GM19468 (cell line): ENCODE results near the gene SLC2A10.

Experiments used
- ATAC-seq: cut with Tn5 transposase; IDR thresholded peaks from one replicate; pipeline ENCODE4 v1.9.1; 2021; ENCODE audit warnings: mild to moderate bottlenecking, moderate library complexity, moderate number of reproducible peaks; ENCODE audit not compliant: unreplicated experiment; ENCODE audit errors: extremely low read depth

Gene SLC2A10

DNA sequence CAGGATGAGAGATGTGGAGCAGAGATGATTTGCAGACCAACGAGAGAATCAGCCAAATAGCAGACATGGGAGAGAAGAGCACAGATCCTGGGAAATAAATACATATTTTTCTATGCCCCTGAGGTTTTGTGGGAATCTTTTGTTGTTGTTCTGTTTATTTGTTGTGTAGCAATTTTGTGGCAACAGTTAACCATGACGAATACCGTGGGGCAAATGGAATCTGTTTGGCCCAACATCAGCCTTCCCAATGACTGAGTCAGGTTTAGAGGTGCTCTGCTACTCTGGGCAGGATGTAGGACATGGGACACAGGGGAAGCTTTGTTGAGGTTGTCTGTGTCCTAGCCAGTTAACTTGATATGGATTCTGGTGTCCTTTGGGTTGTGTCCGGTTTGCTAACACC, 7.9 kb upstream of the SLC2A10 start:
- ATAC-seq: no peak

DNA sequence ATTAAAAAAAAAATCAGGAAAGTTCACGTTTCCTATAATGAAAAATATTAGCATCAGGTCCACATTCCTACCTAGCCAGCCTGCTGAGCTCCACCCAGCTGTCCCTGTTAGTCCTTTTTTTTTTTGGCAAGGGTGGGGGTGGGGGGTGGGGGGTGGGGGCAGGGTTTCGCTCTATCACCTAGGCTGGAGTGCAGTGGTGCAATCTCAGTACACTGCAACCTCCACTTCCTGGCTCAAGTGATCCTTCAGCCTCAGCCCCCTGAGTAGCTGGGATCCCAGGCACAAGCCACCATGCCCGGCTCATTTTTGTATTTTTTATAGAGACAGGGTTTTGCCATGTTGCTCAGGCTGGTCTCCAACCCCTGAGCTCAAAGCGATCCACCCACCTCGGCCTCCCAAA, 7.5 kb upstream of the SLC2A10 start:
- no peak for ATAC-seq

DNA sequence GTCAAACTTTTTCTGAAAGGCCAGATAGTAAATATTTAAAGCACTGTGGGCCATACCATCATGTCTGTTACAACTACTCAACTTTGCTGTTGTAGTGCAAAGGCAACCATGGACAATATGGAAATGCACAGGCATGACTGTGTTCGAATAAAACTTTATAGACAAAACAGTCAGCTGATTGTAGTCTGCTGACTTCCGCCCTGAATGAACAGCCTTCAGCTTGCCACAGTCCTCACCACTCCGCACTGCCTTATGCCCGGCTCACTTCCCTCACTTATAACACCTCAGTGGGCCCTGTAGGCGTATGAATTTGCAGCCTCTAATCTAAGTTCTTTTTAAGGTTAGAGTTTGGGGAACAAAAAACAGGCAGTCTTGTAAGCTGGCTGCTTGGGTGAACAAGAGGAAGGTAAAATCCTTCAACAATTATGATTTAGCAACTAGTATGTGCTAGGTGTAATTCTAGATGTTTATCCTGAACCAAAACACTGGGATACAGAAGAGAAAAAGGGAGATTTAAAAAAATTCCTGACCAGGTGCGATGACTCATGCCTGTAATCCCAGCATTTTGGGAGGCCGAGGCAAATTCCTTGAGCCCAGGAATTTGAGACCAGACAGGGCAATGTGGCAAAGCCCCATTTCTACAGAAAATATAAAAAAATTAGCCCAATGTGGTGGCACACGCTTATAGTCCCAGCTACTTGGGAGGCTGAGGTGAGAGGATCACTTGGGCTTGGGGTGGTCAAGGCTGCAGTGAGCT, 6.8 kb upstream of the SLC2A10 start:
- ATAC-seq: no peak

DNA sequence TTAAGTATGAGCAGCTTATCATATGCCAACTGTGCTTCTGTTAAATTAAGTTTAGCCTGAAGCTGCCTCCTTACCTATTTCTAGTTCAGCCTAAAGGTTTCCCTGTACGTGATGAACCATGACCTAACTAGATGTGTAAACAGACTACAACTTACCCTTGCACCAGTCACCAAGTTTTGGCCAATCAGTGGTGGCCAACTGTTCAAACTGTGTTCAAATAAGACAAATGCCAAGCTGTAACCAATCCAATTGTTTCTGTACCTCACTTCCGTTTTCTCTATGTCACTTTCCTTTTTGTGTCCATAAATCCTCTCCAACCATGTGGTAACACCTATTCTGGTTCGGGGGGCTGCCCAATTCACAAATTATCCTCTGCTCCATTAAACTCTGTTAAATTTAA, 6.0 kb upstream of the SLC2A10 start:
- ATAC-seq: no peak

DNA sequence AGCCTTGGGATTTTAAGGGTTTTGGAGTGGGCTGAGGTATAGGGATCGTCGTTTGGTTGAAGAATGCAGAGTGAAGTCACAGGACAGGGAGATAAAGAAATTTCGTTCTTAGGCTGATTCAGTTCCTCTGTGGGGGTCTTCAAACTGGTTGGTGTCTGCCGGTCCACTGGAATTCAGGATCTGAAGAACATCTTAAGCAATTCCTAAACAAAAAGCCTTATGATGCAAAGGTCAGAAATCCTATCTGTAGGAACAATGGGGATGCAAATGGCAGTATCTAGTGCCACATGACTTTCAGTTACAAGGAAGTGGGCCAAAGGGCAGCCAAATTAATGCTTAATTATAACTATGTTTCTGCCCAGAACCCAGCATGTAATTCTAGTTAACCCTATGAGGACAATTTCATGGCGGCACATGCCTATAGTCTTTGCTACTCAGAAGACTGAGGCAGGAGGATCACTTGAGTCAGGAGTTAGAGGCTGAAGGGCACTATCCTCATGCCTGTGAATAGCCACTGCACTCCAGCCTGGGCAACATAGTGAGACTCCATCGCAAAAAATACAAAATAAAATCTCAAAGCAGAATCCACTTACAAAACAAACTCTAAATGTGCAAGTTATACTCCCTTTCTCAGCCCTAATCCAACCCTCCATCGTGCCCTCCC, 4.6 kb upstream of the SLC2A10 start:
- no peak for ATAC-seq

DNA sequence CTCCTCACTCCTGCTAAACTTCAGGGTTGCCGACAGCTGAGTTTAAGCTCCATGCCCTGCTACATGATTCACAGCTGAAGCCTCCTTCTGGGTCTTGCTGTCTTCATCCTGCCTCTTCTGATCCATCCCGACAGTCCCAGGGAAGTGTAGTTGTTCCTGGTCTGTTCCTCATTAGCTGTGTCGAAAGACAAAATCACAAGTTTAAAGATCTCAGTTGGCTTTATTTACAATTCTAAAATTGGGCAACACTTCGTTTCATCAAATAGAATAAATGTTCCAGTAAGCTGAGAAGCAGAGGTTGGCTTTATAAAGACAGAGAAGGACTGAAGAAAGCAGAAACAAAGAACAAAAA, 4.1 kb upstream of the SLC2A10 start:
- ATAC-seq: no peak

DNA sequence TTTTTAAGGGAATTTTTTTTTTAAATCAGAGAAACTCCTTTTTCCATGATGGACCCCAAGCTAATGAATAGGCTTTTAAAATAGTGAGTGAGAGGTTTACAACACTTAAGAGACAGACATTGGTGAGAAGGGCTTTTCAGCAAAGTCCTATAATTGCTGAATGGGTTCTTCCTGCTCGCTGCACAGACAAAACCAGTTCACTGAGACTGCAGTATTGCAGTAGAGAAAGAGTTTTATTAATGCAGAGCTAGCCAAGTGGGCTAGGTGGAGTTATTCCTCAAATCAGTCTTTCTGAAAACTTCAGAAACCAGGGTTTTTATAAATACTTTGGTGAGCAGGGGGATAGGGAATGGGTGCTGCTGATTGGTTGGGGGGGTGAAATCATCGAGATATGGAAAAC, 3.2 kb upstream of the SLC2A10 start:
- ATAC-seq: no peak

DNA sequence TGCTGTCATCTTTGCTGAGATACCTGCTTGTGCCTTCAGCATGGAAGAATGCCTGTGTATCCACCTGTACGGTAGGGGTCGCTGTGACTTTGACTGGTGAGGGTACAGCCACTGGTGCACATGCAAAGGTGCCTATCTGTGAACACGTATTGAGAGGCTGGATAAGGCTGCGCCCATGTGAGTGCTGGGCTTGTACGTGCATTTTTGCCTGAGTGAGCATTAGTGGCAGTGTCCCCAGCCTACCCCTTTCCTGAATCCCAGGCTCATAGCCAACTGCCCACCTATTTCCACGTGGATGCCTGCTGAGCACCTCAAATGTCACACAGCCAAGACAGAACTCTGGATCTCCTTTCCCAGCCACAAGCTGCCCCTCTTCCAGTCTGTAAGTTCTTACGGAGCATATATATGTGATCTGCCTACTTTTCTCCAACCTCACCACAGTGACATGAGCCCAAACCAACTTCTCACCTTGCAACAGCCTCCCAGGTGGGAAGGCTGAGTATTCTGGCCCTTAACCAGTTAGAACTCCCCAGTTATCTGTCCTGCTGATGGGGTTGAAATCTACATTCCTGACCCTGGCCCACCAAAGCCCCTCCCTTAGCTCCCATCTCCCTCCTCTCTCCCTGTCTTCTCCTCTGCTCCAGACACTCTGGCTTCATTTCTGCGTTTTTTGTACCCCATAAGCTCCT, 1.1 kb upstream of the SLC2A10 start:
- ATAC-seq: no peak

DNA sequence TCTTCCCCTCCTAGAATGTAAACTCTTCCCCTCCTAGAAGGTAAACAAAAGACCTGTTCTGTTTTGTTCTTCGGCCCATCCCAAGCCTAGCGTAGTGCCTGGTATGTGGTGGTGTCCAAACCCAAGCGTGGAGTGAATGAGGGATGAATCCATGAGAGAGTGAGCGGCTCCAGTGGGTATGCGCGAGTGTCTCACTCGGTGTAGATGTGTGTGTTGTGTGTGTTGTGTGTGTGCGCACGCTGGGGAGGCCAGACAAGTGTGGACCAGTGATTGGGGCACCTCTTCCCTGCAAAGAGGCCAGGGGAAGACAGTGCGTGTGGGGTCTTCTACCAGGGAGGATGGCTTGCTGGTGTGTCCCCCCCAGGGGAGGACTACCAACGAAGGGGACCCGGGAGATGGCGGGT, 392 bp upstream of the SLC2A10 start:
- ATAC-seq: no peak

DNA sequence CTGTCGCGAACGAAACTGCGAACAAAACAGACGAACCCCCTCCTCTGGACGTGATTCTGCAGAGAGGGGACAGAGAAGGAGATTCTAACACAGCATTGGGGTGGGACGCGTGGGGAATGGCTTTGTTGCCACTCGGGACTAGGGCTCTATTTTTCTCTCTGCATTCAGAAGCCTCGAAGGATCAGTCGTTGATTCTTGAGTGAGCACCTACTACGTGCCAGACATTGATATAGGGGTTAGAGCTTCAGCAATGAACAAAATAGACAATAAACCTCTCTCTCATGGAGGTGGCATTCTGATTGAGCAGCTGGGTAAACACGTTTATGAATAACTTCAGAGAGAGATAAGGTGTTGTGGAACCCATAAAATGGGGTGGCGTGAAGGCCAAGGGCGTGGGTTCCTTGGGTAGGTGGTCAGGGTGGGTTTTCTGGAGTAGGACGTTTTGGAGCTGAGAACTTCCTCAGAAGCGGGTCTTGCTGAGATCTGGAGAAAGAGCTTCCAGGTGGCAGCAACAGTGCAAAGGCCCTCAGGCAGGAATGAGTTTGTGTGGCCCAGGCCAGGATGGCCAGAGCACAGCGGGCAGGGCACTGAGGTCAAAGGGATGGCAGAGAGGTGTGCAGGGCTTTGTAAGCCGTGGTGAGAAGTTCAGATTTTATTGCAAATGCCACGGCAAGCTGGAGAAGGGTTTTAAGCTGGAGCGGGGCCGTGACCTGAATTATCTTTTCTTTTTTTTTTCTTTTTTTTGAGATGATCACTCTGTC, 884 bp downstream of the SLC2A10 start:
- ATAC-seq: no peak

DNA sequence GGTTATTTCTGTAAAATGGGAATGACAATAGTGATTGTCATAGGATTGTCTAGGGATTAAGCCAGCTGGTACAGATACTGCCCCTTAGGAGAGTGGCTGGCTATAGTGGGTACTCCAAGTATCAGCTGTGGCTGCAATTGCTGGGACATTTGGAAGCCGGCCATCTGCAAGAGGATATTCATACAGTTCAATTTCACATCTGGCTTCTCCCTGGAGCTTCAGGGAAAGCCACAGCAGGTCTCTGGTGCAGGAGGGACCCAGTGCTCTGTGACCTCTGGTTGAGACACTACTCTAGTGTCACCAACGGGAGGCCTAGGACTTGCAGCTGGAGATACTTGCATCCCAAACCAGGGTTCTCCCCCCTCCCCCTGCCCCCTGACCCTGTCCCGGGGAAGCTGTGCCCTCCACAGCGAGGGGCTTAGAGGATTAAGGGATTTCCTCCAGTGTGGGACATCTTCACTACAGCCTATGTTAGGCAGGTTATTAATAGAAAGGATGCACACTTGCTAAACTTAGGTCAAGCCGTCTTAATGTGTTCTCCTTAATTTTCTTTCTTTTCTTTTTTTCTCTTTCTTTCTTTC, 2.7 kb downstream of the SLC2A10 start:
- ATAC-seq: no peak

DNA sequence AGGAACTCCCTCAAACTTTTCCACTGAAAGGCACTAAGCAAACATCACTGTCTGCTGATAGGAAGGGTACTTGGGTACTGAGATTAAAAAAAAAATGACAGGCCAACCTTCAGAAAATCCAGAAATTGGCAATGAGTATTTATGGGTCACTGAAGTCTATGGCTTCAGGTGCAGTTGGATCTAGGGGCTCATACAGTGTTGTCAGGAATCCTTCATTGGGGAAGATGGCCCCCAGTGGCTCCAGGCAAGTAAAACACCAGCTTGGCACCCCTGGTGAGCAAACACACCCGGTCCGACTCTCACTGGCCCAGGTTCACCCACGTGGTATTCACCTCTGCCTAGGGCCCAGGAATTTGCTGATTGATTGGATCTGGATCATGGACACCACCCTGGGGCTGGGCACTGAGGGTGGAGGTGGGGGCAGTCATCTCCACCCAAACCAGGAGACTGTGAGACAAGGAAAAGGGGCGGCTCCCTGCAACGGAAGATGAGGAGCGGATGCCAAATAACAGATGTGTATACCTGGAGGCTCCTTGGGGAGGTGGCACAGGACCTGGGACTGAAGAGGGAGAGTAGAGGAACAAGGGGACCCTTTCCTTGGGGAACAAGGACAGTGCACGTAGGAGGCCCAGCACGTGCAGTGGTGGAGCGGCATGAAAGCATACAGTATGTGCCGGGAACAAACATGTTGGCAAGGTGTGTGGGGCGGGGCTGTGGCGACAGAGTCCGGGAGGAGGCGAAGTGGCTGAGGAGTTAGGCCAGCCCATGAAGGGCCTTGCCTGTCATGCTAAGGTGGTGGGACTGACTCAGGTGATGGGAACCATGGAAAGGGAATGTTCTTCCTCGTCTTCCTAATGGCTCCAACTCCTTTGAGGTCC, 4.7 kb downstream of the SLC2A10 start:
- ATAC-seq: no peak

DNA sequence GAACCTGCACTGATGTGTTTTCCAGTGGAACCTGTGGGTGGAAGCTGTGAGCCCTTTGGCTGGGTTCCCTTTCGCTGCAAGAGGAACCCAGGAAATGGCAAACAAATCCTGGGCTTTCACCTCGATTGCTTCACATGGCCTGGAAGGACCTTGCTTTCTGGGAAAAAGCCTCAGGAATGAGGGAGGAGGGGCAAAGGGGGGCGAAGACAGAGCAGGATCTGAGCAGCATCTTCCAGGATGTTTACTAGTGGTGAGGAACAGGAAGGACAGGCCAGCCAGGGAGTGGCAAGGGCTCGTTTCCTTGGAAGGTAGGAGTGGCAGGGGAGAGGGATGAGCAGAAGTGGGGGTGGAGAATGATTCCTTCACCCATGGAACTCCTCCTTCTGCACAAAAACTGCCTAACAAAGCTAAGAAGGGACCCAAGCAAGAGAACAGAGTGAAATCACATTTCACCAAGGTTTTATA, 5.9 kb downstream of the SLC2A10 start:
- no peak for ATAC-seq

DNA sequence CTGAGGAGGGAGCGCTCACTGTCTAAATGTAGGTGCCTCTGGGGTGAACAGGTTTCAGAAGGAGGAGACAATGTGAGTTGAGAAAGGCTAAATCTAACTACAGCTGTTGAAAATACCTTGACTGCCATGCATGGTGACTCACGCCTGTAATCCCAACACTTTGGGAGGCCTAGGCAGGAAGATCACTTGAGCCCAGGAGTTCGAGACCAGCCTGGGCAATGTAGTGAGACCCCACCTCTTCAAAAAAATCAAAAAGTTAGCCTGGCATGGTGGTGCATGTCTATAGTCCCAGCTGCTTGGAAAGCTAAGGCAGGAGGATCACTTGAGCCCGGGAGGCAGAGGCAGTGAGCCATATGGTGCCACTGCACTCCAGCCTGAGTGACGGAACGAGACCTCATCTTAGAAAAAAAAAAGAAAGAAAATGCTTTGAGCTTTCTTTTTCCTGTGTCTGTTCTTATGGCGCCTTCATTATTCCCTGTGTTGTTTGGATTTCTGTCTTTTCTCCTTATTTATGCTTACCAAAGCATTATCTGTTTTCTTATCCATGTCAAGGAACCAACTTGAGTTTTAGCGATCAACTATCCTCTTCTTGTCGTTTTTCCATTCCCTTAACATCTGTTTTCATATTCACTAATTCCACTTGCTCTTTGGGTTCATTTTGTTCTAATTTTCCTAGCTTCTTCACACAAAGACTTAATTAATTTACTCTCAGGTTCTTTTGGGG, 8.5 kb downstream of the SLC2A10 start:
- ATAC-seq: no peak

DNA sequence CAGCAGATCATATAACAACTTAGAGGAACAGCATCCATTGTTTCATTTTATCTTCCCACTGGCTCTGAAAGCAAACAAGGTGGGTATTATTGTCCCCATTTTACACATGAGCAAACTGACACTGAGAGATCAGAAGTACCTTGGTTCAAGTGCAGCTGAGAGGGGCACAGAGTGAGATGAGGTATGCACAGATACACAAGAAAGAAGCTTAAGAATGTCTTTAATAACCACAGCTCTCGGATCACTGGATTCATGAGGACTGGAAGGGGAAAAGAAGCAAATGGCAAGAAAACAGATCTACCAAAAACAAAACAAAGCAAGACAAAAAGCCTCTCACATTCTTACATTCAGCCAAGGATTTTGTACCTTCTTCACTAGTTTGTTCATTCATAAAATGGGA, 10.6 kb downstream of the SLC2A10 start:
- no peak for ATAC-seq

DNA sequence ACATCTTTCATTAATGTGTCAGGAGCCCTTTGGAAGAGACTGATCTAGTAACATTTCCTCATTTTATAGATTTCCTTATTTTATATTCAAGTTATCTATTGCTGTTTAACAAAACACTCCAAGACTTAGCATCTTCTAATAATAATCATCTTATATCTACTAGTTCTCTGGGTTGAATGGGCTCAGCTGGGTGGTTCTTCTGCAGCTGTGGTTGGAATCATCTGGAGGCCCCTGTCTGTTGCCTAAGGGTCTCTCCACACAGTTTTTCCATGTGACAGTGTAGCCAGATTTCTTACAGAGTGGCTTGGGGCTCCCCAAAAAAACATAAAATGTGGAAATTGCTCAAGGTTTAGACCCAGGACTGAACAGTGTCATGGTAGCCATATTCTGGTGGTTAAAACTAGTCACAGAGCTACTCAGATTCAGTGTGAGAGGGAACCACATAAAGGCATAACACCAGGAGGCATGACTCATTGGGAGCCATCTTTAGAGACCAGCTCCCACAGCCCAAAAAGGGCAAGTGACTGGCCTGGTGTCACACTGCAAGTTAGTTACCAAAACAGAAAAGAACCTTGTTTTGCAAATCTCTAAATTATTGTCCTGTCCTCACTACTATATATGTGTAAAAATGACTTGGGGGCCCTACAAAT, 11.5 kb downstream of the SLC2A10 start:
- ATAC-seq: no peak

DNA sequence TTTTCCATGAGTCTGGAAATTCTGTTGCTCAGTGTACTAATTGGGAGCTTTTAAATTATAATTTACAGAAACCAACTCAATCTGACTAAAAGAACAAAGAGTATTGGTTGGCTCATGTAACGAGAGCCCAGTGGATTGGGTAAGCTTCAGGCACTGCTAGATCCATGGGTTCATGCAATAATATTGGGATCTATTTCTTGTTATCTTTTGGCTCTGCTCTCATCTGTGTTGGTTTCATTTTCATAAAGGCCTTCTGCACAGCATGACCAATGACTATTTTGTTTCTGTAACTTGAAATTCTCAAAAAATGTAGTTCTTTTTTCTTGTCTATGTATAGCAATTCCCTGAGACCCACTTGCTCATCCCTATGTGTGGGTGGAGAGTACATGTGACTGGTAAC, 12.0 kb downstream of the SLC2A10 start:
- ATAC-seq: no peak

DNA sequence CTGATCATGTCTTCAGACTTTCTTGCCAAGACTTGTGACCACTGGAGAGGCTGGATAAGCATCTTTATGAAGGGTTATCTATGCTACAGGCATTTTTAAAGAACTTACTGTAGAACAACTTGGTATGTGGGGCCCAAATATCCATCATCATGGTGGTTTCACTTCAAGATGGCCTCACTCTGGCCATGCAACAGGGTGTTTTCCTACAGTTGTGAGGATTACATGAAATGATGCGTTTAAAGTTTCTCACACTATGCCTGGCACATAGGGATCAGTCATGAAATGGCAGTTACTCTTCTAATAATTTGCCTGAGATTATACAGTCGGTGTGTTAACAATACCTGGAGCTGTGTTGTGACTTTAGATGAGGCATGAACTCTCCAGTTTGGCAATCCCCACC, 13.0 kb downstream of the SLC2A10 start:
- no peak for ATAC-seq
